ENCODE data around the gene TANC2.

GRCh38 chr17:62949036-62949435, 17.0 kb upstream of the TANC2 start:
- TF ChIP-seq EP300 (IDR thresholded peaks at IDR 0.05) = no peak
- no peak for TF ChIP-seq POLR2AphosphoS5 (IDR thresholded peaks at IDR 0.05)
- no peak for TF ChIP-seq CTCF (IDR thresholded peaks at IDR 0.05)

Data from gastroesophageal sphincter (tissue), 3 donors.